Uterus (tissue), 2 donors: ENCODE measurements around the gene RGS14.

Experiments used
- POLR2A ChIP-seq, 2 donors: fragments of 450-650 bp; IDR thresholded peaks; one replicate each; pipeline ENCODE4 v1.6.1; 2016; ENCODE audit warnings: antibody characterized with exemption in 2 of 2, mild to moderate bottlenecking in 1 of 2, moderate library complexity in 1 of 2
- TF ChIP-seq, protein P1 (sequence below), 4 experiments: fragments of 200-600 bp in 2 of 4; fragments of 450-650 bp in 2 of 4; sonication (generic) in 2 of 4; IDR thresholded peaks; one replicate each; pipeline ENCODE4 v1.5.1; 2016 to 2019; ENCODE audit warnings: antibody characterized with exemption in 4 of 4, mild to moderate bottlenecking in 2 of 4, moderate library complexity in 1 of 4

DNA sequence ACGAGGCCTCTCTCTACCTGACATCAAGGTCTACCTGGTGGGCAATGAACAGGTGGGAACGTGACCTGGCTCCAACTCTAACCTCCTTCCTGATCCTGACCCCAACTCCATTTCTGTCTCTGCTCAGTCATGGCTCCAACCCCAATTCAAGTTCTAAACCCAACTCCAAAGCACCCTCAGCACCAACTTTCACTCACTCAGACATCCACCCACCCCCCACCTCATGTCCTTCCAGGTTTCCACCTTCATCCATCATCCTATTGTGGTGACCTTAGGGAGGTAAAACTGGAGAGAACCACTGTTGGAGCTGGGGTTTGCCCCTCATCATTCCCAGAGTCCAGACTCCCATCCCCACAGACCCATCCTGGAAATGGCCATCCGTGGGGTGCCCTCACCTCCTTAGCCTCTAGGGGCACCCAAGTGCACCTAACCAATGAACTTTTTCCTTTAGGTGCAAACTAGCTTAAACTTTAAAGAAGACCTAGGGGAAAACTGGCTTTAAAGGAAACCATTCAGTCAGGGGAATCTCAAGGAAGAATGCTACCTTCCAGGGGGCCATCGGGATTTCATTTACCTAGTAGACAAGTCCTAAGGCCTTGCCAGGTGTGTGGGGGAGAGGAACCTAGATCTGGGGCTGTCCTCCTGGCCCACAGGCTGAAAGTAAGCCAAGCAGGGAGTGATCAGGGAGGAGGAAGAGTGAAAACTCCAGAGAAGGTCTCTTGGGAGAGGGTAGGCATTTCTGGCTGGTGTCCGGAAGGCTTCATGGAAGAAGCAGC is 11.3 kb downstream of the RGS14 start:
- TF ChIP-seq, protein P1, sequence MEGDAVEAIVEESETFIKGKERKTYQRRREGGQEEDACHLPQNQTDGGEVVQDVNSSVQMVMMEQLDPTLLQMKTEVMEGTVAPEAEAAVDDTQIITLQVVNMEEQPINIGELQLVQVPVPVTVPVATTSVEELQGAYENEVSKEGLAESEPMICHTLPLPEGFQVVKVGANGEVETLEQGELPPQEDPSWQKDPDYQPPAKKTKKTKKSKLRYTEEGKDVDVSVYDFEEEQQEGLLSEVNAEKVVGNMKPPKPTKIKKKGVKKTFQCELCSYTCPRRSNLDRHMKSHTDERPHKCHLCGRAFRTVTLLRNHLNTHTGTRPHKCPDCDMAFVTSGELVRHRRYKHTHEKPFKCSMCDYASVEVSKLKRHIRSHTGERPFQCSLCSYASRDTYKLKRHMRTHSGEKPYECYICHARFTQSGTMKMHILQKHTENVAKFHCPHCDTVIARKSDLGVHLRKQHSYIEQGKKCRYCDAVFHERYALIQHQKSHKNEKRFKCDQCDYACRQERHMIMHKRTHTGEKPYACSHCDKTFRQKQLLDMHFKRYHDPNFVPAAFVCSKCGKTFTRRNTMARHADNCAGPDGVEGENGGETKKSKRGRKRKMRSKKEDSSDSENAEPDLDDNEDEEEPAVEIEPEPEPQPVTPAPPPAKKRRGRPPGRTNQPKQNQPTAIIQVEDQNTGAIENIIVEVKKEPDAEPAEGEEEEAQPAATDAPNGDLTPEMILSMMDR (IDR thresholded peaks at IDR 0.05), result peak; percentile 16 to 63 (median 32)
- no peak for TF ChIP-seq POLR2A (IDR thresholded peaks at IDR 0.05)
